Measurements from ENCODE around the gene SLC12A7.

DNA sequence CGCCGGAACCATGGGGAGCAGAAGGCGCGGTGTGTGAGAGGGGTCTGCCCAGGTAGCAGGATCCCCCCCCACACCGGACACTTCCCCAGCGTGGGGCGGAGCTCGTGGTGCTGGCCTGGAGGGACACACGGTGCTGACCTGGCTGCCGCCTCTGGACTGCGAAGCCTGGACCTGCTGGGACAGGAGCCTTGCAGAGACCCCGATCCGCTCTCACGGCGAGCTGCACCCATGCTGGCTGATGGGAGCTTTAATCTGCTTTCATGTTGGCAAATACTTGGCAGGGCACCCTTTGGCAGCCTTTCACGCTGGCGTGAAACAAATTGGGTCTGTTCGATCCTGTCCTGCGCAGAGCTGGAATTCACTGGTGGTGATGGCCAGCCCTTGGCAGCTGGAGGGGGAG is 95.8 kb downstream of the SLC12A7 start:
- TF ChIP-seq, protein P1, sequence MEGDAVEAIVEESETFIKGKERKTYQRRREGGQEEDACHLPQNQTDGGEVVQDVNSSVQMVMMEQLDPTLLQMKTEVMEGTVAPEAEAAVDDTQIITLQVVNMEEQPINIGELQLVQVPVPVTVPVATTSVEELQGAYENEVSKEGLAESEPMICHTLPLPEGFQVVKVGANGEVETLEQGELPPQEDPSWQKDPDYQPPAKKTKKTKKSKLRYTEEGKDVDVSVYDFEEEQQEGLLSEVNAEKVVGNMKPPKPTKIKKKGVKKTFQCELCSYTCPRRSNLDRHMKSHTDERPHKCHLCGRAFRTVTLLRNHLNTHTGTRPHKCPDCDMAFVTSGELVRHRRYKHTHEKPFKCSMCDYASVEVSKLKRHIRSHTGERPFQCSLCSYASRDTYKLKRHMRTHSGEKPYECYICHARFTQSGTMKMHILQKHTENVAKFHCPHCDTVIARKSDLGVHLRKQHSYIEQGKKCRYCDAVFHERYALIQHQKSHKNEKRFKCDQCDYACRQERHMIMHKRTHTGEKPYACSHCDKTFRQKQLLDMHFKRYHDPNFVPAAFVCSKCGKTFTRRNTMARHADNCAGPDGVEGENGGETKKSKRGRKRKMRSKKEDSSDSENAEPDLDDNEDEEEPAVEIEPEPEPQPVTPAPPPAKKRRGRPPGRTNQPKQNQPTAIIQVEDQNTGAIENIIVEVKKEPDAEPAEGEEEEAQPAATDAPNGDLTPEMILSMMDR (IDR thresholded peaks at IDR 0.05): no peak
- no peak for TF ChIP-seq POLR2A (IDR thresholded peaks at IDR 0.05)
